ENCODE results near the gene NPY4R2.
"Not testable (repeated sequence)": the region's sequence is repeated elsewhere in the genome, so short reads cannot be mapped to it uniquely, and the experiment has no call there.

DNA sequence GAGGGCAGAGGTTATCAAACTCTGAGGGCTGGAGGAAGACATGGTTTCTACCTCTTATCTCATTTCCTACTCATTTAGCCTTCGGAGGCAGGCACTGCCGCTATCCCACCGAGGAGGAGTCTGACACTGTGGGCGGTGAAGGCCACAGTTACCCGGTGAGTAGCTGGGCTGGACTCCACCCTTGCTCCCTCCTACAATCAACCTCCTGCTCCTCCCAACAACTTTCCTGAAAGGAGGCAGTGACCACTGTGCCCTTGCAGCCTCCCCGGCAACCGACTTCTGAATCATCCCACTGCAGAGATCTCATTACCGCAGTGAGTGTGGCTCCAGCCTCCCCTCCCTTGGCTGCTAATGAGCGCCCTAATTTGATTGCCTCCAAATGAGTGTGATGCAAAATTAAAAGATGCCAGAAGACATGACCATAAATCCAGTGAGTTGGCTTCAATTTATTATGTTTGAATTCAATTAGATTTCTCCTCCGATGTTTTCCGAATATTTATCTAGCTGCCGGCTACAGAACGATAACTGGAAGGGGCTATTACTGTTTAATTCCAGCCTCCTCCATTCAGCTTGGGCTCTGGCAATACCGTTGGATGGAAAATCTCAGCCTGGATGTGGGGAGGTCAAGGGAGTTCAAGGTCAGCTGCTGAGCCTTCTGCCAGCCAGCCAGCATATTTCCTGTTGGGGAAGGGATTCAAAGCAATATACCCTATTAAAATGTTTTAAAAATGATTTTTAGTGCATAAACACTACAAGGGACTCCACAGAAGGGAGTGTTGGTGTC, 46.0 kb downstream of the NPY4R2 start:
- TF ChIP-seq, protein P1, sequence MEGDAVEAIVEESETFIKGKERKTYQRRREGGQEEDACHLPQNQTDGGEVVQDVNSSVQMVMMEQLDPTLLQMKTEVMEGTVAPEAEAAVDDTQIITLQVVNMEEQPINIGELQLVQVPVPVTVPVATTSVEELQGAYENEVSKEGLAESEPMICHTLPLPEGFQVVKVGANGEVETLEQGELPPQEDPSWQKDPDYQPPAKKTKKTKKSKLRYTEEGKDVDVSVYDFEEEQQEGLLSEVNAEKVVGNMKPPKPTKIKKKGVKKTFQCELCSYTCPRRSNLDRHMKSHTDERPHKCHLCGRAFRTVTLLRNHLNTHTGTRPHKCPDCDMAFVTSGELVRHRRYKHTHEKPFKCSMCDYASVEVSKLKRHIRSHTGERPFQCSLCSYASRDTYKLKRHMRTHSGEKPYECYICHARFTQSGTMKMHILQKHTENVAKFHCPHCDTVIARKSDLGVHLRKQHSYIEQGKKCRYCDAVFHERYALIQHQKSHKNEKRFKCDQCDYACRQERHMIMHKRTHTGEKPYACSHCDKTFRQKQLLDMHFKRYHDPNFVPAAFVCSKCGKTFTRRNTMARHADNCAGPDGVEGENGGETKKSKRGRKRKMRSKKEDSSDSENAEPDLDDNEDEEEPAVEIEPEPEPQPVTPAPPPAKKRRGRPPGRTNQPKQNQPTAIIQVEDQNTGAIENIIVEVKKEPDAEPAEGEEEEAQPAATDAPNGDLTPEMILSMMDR (IDR thresholded peaks at IDR 0.05; ENCODE audit: low read depth, low read length) = not testable (repeated sequence)
- TF ChIP-seq EZH2phosphoT487 (IDR thresholded peaks at IDR 0.05; ENCODE audit: low read depth) = not testable (repeated sequence)

Data from OCI-LY3 (cell line).